K562 (cell line): ENCODE results near the gene TMEM143. TPM values are rescaled to one million over a fixed set of nuclear protein-coding genes. Genes with fewer than 3 reads are reported as not detected.
A peak's percentile ranks its signal among the peaks of the same experiment; 100 is the strongest.

Experiments used
- ATAC-seq: fragments of 200-7000 bp; cut with Tn5 transposase; 3 replicates; pipeline ENCODE4 v1.9.1; 2020; ENCODE audit warnings: moderate library complexity
- BruUV-seq: library from RNA; stranded (reverse); fragments of 400-500 nt; replicated peaks from 2 replicates; lab custom pipeline; 2021; lab: Mats Ljungman, UMichigan
- CTCF ChIA-PET: fragments of 300-600 bp; formaldehyde crosslinking; extraction: SDS; loops from one replicate; lab custom pipeline; 2021; ENCODE audit warnings: low intra/inter-chr PET ratio; lab: Yijun Ruan, JAX
- POLR2A ChIA-PET: fragments of 300-600, 350-650 bp; sonication (Branson Sonifier 250); formaldehyde crosslinking; extraction: SDS; loops from one replicate; lab custom pipeline; 2021; ENCODE audit warnings: antibody characterized with exemption, inconsistent platforms; lab: Yijun Ruan, JAX
- DNase-seq, 4 experiments: peaks; one replicate each; pipeline versions ENCODE4 v3.0.0 to v3.0.0-alpha.2; 2011 to 2018; ENCODE audit warnings: low spot score in 3 of 4, mixed read lengths in 3 of 4; ENCODE audit errors: extremely low read depth in 1 of 4
- FAIRE-seq: peaks from 2 replicates; lab custom pipeline; 2011; peaks lifted over from hg19 to GRCh38; lab: Jason Lieb, UNC
- H2AFZ ChIP-seq: 2 replicates; pipeline ENCODE4 v1.6.0; 2011; ENCODE audit warnings: low read depth, low read length, control low read depth, inconsistent platforms
- H3K27ac ChIP-seq: fragments of 200-600 bp; 3 replicates; pipeline ENCODE4 v1.8.0; 2011; ENCODE audit warnings: low read depth, mild to moderate bottlenecking, control low read depth, inconsistent platforms, low read length, moderate library complexity, mixed read lengths; ENCODE audit errors: extremely low read depth
- H3K27me3 ChIP-seq, 2 experiments: fragments of 300-600 bp in 1 of 2; 2 replicates in 1 of 2; 3 replicates in 1 of 2; pipeline versions ENCODE4 v1.6.0 to v1.8.0; 2011; ENCODE audit warnings: inconsistent platforms in 2 of 2, low read length in 2 of 2, mild to moderate bottlenecking in 1 of 2, mixed read lengths in 1 of 2, moderate library complexity in 1 of 2; ENCODE audit not compliant: control insufficient read depth in 2 of 2, insufficient read depth in 2 of 2
- H3K36me3 ChIP-seq: fragments of 300-600 bp; 3 replicates; pipeline ENCODE4 v1.8.0; 2011; ENCODE audit warnings: mild to moderate bottlenecking, low read length, inconsistent platforms; ENCODE audit not compliant: control insufficient read depth, insufficient read depth
- H3K4me1 ChIP-seq, 2 experiments: fragments of 200-600 bp in 1 of 2; replicated peaks in 1 of 2; 2 replicates in 1 of 2; 3 replicates in 1 of 2; pipeline versions ENCODE4 v1.5.1 to v1.8.0; 2011; ENCODE audit warnings: inconsistent platforms in 2 of 2, low read length in 2 of 2, mild to moderate bottlenecking in 1 of 2, mixed read lengths in 1 of 2, moderate library complexity in 1 of 2; ENCODE audit not compliant: control insufficient read depth in 2 of 2, insufficient read depth in 2 of 2
- H3K4me2 ChIP-seq: 2 replicates; pipeline ENCODE4 v1.6.1; 2011; ENCODE audit warnings: low read length, control low read depth, inconsistent platforms, mixed read lengths; ENCODE audit not compliant: insufficient read depth
- H3K4me3 ChIP-seq: fragments of 200-600 bp; sonication (generic), shearing (Covaris generic); 2 replicates; pipeline ENCODE4 v1.5.1; 2016; ENCODE audit warnings: control low read depth, inconsistent platforms
- H3K79me2 ChIP-seq: fragments of 200-600 bp; 3 replicates; pipeline ENCODE4 v1.8.0; 2011; ENCODE audit warnings: low read length, inconsistent platforms; ENCODE audit not compliant: control insufficient read depth, insufficient read depth
- H3K9ac ChIP-seq, 2 experiments: 2 replicates each; pipeline versions ENCODE4 v1.6.0 to v1.6.1; 2011; ENCODE audit warnings: low read depth in 2 of 2, low read length in 2 of 2, control low read depth in 1 of 2, inconsistent platforms in 1 of 2, mild to moderate bottlenecking in 1 of 2, mixed read lengths in 1 of 2; ENCODE audit not compliant: insufficient read depth in 1 of 2
- H3K9me1 ChIP-seq: one replicate; pipeline ENCODE4 v1.6.0; 2011; ENCODE audit warnings: inconsistent platforms, mild to moderate bottlenecking, low read length, moderate library complexity; ENCODE audit not compliant: control insufficient read depth, insufficient read depth
- H3K9me3 ChIP-seq: replicated peaks from 2 replicates; pipeline ENCODE4 v1.5.1; 2011; ENCODE audit warnings: low read depth, low read length, inconsistent platforms; ENCODE audit not compliant: control insufficient read depth, insufficient read depth
- H4K20me1 ChIP-seq: replicated peaks from 2 replicates; pipeline ENCODE4 v1.6.1; 2011; ENCODE audit warnings: low read length, inconsistent platforms, mixed read lengths; ENCODE audit not compliant: control insufficient read depth, insufficient read depth
- ARID2 ChIP-seq: fragments of 450-650 bp; IDR thresholded peaks from 2 replicates; pipeline ENCODE4 v1.6.1; 2017; ENCODE audit warnings: antibody characterized with exemption, mild to moderate bottlenecking
- BCOR ChIP-seq: fragments of 450-650 bp; IDR thresholded peaks from 2 replicates; pipeline ENCODE4 v1.6.1; 2016
- ETV6 ChIP-seq, 3 experiments: fragments of 150-350 bp in 1 of 3; sonication (generic) in 1 of 3; formaldehyde crosslinking in 1 of 3; IDR thresholded peaks; 2 replicates each; pipeline versions ENCODE4 v1.6.1 to v1.8.0; 2014 to 2022; ENCODE audit warnings: borderline replicate concordance in 2 of 3, low read depth in 2 of 3, antibody characterized with exemption in 1 of 3, low read length in 1 of 3, mild to moderate bottlenecking in 1 of 3, missing genetic modification reagents in 1 of 3
- EZH2 ChIP-seq: IDR thresholded peaks from 2 replicates; pipeline ENCODE4 v1.6.1; 2012; ENCODE audit warnings: low read depth, mild to moderate bottlenecking, inconsistent platforms, low read length, borderline replicate concordance
- KHSRP ChIP-seq: fragments of 450-650 bp; IDR thresholded peaks from 2 replicates; pipeline ENCODE4 v1.6.1; 2017
- LEF1 ChIP-seq: fragments of 450-650 bp; IDR thresholded peaks from 2 replicates; pipeline ENCODE4 v1.6.1; 2016; ENCODE audit warnings: mild to moderate bottlenecking
- RBM17 ChIP-seq: fragments of 200-400 bp; formaldehyde crosslinking; IDR thresholded peaks from 2 replicates; pipeline ENCODE4 v1.6.1; 2017; ENCODE audit warnings: low read depth, mild to moderate bottlenecking, low read length, borderline replicate concordance
- RBM25 ChIP-seq: fragments of 200-400 bp; formaldehyde crosslinking; IDR thresholded peaks from 2 replicates; pipeline ENCODE4 v1.6.1; 2018; ENCODE audit warnings: low read length, low read depth, moderate library complexity; ENCODE audit not compliant: severe bottlenecking
- WGBS: fragments of 100-300 bp; shearing (Covaris generic); methylation state at CpG from one replicate; pipeline ENCODE4 v1.1.6; 2016; ENCODE audit warnings: low coverage, mixed read lengths; ENCODE audit not compliant: insufficient coverage; ENCODE audit errors: missing lambda C conversion rate; 5-methylcytosine and 5-hydroxymethylcytosine counted together
- in situ Hi-C: fragments of 300-500 bp; cut with MboI; formaldehyde crosslinking; loops from 4 replicates; pipeline ENCODE4 v1.15.0; 2018; ENCODE audit warnings: inconsistent platforms, mixed read lengths
- intact Hi-C: fragments of 100-400 bp; cut with micrococcal nuclease; formaldehyde crosslinking; loops from 2 replicates; pipeline ENCODE4 v1.14.2; 2022
- polyA plus RNA-seq, 8 experiments: library from polyadenylated mRNA; depleted of rRNA in 4 of 8; stranded (reverse) in 5 of 8; unstranded in 3 of 8; fragments of >200 nt; fragmentation: Nextera tagmentation in 2 of 8; fragmentation: Illumina TruSeq in 1 of 8; extraction: Ambion mirVana in 2 of 8; extraction: Trizol in 1 of 8; gene quantifications; 2 replicates each; pipeline versions ENCODE4 v1.2.1 to v1.2.3, GENCODE V29; 2011 to 2014; ENCODE audit warnings: inconsistent platforms in 1 of 8, missing spikeins in 1 of 8
- total RNA-seq, 7 experiments: library from RNA; depleted of rRNA in 6 of 7; stranded (reverse); fragments of >200 nt in 6 of 7; fragmentation: Illumina TruSeq in 2 of 7; extraction: Trizol in 2 of 7; gene quantifications; 2 replicates each; pipeline versions ENCODE4 v1.2.1 to v1.2.3, GENCODE V29; 2011 to 2021; ENCODE audit warnings: low replicate concordance in 1 of 7
- TF ChIP-seq, protein P1 (sequence below): sonication (generic); formaldehyde crosslinking; IDR thresholded peaks from 2 replicates; pipeline ENCODE4 v1.9.0; 2022; ENCODE audit warnings: mild to moderate bottlenecking, missing genetic modification reagents

TMEM143 gene
- total and polyA plus RNA-seq, 9 of the 15 experiments (the other 6 are each of a cell fraction or from before 2014, with no cell fraction given) = 0.66 to 8.8 (median 4.3) TPM

DNA sequence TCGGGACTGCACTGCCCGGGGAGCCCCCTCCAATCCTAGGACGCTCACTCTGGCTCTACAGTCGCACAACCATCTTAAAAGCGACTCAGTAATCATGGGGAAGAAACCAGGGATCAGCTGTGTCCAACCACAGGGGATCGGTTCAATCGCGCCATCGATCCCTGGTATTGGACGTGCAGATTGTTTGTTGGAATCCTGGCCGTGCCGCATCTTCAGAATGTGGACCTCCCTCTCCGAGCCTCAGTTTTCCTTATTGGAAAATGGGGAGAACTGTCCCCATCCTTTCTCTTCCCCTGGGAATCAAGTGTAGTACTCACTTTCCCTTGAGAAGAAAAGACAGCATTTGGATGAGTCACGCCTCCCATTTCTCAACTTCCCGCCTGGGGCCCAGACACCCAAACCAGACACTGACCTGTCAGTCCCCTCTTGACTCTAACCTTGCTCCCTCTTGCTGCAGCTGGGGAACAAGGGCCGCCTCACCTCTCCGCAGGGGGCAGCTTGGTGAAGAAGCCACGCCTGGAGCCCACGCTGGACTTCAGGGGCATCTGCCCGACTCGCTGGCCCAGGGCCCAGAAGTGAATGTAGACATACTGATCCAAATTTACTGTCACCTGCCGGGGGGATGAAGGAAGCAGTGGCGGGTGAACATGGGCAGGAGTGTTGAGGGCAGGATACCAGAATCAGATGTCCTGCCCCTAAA is 20.7 kb downstream of the TMEM143 start:
- peak overlapping the region in 1 of 2 experiments; percentile 24; a peak in 1 of 4 replicates for H3K9ac ChIP-seq
- intact Hi-C loops = no loop called here
- H3K9me3 ChIP-seq = no peaks in the 10 kb centered on the region
- no peak overlapping the region for H3K4me2 ChIP-seq
- no peaks in the 10 kb centered on the region for H4K20me1 ChIP-seq
- H3K36me3 ChIP-seq = peaks cover 4% of the 10 kb centered on the region; the same call in 2 of the 3 replicates
- H3K27ac ChIP-seq = no peak overlapping the region
- no peak for FAIRE-seq
- ChIA-PET POLR2A (interaction anchor here (1.0 kb wide), 1 partner anchor 10 kb away, joined by 3 read pairs; no protein-coding TSS in a partner anchor), CTCF (no interaction called here)
- H3K4me1 ChIP-seq = peaks cover 5 to 33% of the 10 kb centered on the region in 2 experiments; a peak in 4 of 5 replicates
- TF ChIP-seq EZH2 (no peak), KHSRP (no peak), RBM17 (no peak), RBM25 (peak; percentile 36), BCOR (peak; percentile 67)
- DNase-seq = peak in 3 of 4 experiments; percentile 4 to 14 (median 11)
- BruUV-seq = no TSS peak
- WGBS = 78% methylated on average over 18 of the region's 23 CpGs
- in situ Hi-C loops = no loop called here
- H2AFZ ChIP-seq = no peak overlapping the region
- ATAC-seq = no peak
- no peaks in the 10 kb centered on the region for H3K79me2 ChIP-seq
- no peaks in the 10 kb centered on the region for H3K27me3 ChIP-seq
- no peaks in the 10 kb centered on the region for H3K9me1 ChIP-seq
- H3K4me3 ChIP-seq = no peak overlapping the region

DNA sequence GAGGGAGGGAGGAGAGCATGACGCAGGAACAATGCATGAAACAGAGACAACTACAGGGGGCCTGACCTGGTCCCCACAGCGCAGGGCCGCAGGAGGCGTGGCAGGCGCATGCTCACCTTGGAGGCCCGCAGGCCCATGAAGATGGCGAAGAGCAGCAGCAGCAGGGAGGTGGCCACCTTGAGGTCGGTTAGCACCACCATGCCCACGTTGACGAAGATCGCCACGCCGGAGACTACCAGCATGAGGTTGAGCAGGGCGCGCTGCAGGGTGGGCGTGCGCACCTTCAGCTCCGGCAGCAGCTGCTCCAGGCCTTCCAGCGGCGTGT is 21.4 kb downstream of the TMEM143 start:
- no peak for ATAC-seq
- ChIA-PET CTCF (no interaction called here), POLR2A (interaction anchor here (1.0 kb wide), 1 partner anchor 10 kb away, joined by 3 read pairs; no protein-coding TSS in a partner anchor)
- Histone ChIP-seq H3K4me2 (no peak overlapping the region), H4K20me1 (no peaks in the 10 kb centered on the region), H3K27me3 (no peaks in the 10 kb centered on the region), H3K4me1 (peaks cover 5 to 34% of the 10 kb centered on the region in 2 experiments; a peak in 4 of 5 replicates), H3K9ac (peak overlapping the region in 1 of 2 experiments; percentile 70; a peak in 1 of 4 replicates), H2AFZ (no peak overlapping the region), H3K79me2 (no peaks in the 10 kb centered on the region), H3K36me3 (peaks cover 4% of the 10 kb centered on the region; the same call in 2 of the 3 replicates), H3K9me3 (no peaks in the 10 kb centered on the region), H3K27ac (no peak overlapping the region), H3K9me1 (no peaks in the 10 kb centered on the region), H3K4me3 (no peak overlapping the region)
- FAIRE-seq = no peak
- WGBS = 88% methylated on average over 18 of the region's 20 CpGs
- DNase-seq = peak in 1 of 4 experiments; percentile 7
- intact Hi-C loops (no loop called here), in situ Hi-C loops (no loop called here)
- TF ChIP-seq ETV6 (IDR thresholded peaks at IDR 0.05; ENCODE audit: borderline replicate concordance in 1 of 2, low read depth in 2 of 2, low read length in 1 of 2) (peak in 1 of 2 experiments; percentile 66; a peak in 1 of 4 replicates), ETV6 (CRISPR knock-in tag; IDR thresholded peaks at IDR 0.05; ENCODE audit: borderline replicate concordance) (no peak), LEF1 (no peak), ARID2 (no peak)
- TF ChIP-seq, protein P1, sequence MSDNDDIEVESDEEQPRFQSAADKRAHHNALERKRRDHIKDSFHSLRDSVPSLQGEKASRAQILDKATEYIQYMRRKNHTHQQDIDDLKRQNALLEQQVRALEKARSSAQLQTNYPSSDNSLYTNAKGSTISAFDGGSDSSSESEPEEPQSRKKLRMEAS = peak; percentile 16; the same call in 1 of the 2 replicates
- BruUV-seq = no TSS peak
